Measurements from ENCODE around the gene HCN2. TPM values are rescaled to one million over a fixed set of nuclear protein-coding genes. Genes with fewer than 3 reads are reported as not detected.

Gene HCN2
- total and polyA plus RNA-seq, 2 of the 8 experiments (the other 6 are each of a cell fraction or from before 2014, with no cell fraction given), result 1.0 to 4.0 TPM

- Histone ChIP-seq H2BK120ac (replicated peaks; ENCODE audit: low read depth, low read length) (no peak overlapping the region), H2AFZ (ENCODE audit: low read length) (no peak overlapping the region), H3K4me1 (replicated peaks in 1 of 4; ENCODE audit: control insufficient read depth in 3 of 4, insufficient read depth in 4 of 4, low read length in 3 of 4) (peaks cover 0 to 18% (median 9%) of the 10 kb centered on the region in 4 experiments; a peak in 5 of 7 replicates), H2BK5ac (ENCODE audit: low read depth, low read length) (no peak overlapping the region), H3K14ac (ENCODE audit: insufficient read length) (no peak overlapping the region), H3K27me3 (replicated peaks in 1 of 4; ENCODE audit: control insufficient read depth in 3 of 4, extremely low read depth in 1 of 4, insufficient read depth in 3 of 4, low read length in 3 of 4) (no peaks in the 10 kb centered on the region), H3K27ac (ENCODE audit: low read depth, low read length) (no peak overlapping the region), H3K9me3 (ENCODE audit: insufficient read depth in 2 of 2, low read depth in 1 of 2, low read length in 1 of 2) (no peaks in the 10 kb centered on the region), H3K79me1 (ENCODE audit: low read depth, low read length) (peaks cover 14% of the 10 kb centered on the region), H3K4ac (replicated peaks; ENCODE audit: insufficient read length, low read depth, low read length) (no peak overlapping the region), H3K79me2 (ENCODE audit: control insufficient read depth in 1 of 2, insufficient read depth in 2 of 2, low read length in 2 of 2) (peaks cover 36 to 58% of the 10 kb centered on the region in 2 experiments), H4K8ac (ENCODE audit: extremely low read depth, insufficient read depth, low read length) (peak overlapping the region; percentile 29; the same call in 1 of the 2 replicates), H4K5ac (ENCODE audit: insufficient read length, low read depth, low read length) (no peak overlapping the region), H2BK12ac (ENCODE audit: low read depth, low read length) (no peak overlapping the region), H3K23me2 (ENCODE audit: low read depth, low read length) (no peaks in the 10 kb centered on the region; the same call in 1 of the 2 replicates), H4K91ac (replicated peaks; ENCODE audit: insufficient read length, low read length) (no peak overlapping the region), H2BK15ac (ENCODE audit: low read length) (no peak overlapping the region), H2AK5ac (ENCODE audit: low read depth, low read length) (no peak overlapping the region), H2BK20ac (ENCODE audit: low read length) (no peak overlapping the region), H3K18ac (ENCODE audit: extremely low read depth, low read length) (no peak overlapping the region), H3K36me3 (ENCODE audit: control insufficient read depth in 2 of 4, insufficient read depth in 4 of 4, low read length in 3 of 4) (peaks cover 10 to 48% (median 27%) of the 10 kb centered on the region in 4 experiments; a peak in 6 of 8 replicates), H4K20me1 (replicated peaks in 1 of 2; ENCODE audit: control insufficient read depth in 1 of 2, insufficient read depth in 2 of 2, low read length in 2 of 2) (peaks cover 44 to 52% of the 10 kb centered on the region in 2 experiments), H3K9ac (replicated peaks in 1 of 4; ENCODE audit: extremely low read depth in 1 of 4, low read depth in 3 of 4, low read length in 3 of 4) (no peak overlapping the region), H3K4me2 (ENCODE audit: insufficient read depth in 1 of 2, low read depth in 2 of 2, low read length in 2 of 2) (no peak overlapping the region), H3K4me3 (ENCODE audit: extremely low read depth in 1 of 4, insufficient read depth in 2 of 4, low read depth in 3 of 4, low read length in 4 of 4) (no peak overlapping the region), H3K56ac (replicated peaks; ENCODE audit: insufficient read length, low read depth, low read length) (no peak overlapping the region), H3K23ac (ENCODE audit: insufficient read length) (no peak overlapping the region)
- WGBS, 2 experiments (ENCODE audit: extremely low coverage in 1 of 2, insufficient coverage in 1 of 2, insufficient read length in 1 of 2, insufficient replicate concordance in 2 of 2, low coverage in 1 of 2, low lambda C conversion rate in 2 of 2, missing lambda C conversion rate in 1 of 2), result 91% methylated on average over 11 of the region's 11 CpGs; no CpG with 5 or more reads in 1 of the 2 experiments
- DNase-seq (ENCODE audit: low read depth in 1 of 2, low spot score in 2 of 2) (no peak), FAIRE-seq (no peak)
- CTCF ChIA-PET (ENCODE audit: partially characterized antibody), result no interaction called here
- POLR2A ChIA-PET (ENCODE audit: partially characterized antibody), result interaction anchor here (0.6 to 0.8 kb wide), 2 partner anchors 23 to 36 kb away, joined by 3 read pairs; partner anchors contain the start of gene GZMM
- TF ChIP-seq YY1 (IDR thresholded peaks at IDR 0.05; ENCODE audit: low read depth, low read length), result no peak
- TF ChIP-seq KDM4A (IDR thresholded peaks at IDR 0.05; ENCODE audit: low read depth, low read length, severe bottlenecking), result no peak
- no peak for TF ChIP-seq TBP (IDR thresholded peaks at IDR 0.05; ENCODE audit: low read depth, low read length)
- TF ChIP-seq NRF1 (IDR thresholded peaks at IDR 0.05; ENCODE audit: low read depth, low read length), result no peak
- no peak for TF ChIP-seq GTF2F1 (IDR thresholded peaks at IDR 0.05; ENCODE audit: borderline replicate concordance, low read depth, low read length)
- no peak for TF ChIP-seq EZH2 (IDR thresholded peaks at IDR 0.05; ENCODE audit: low read depth, low read length, severe bottlenecking)
- TF ChIP-seq ZNF274 (IDR thresholded peaks at IDR 0.05; ENCODE audit: borderline replicate concordance, extremely low read depth, low read length), result no peak
- TF ChIP-seq JUN (IDR thresholded peaks at IDR 0.05; ENCODE audit: low read depth, low read length), result no peak
- TF ChIP-seq MAX (IDR thresholded peaks at IDR 0.05), result no peak
- no peak for TF ChIP-seq PHF8 (conservative IDR thresholded peaks at IDR 0.05; ENCODE audit: low read depth, low read length)
- TF ChIP-seq SRF (IDR thresholded peaks at IDR 0.05; ENCODE audit: low read depth, low read length), result no peak
- TF ChIP-seq SIN3A (conservative IDR thresholded peaks at IDR 0.05 in 1 of 2, IDR thresholded peaks at IDR 0.05 in 1 of 2; ENCODE audit: low read depth in 1 of 2, low read length in 2 of 2), result no peak
- no peak for TF ChIP-seq BRCA1 (IDR thresholded peaks at IDR 0.05; ENCODE audit: low read depth, low read length)
- TF ChIP-seq ATF3 (IDR thresholded peaks at IDR 0.05; ENCODE audit: insufficient read depth, low read depth, low read length), result no peak
Observed at GRCh38 chr19:579842-580155, 9.9 kb upstream of the HCN2 start.
